Stomach (tissue), 4 donors: ENCODE measurements around the gene WDPCP.

ENCODE experiments used
- CTCF ChIP-seq, 7 experiments: fragments of 450-650 bp in 4 of 7; fragments of 200-600 bp in 3 of 7; sonication (generic) in 3 of 7; IDR thresholded peaks; one replicate each; pipeline ENCODE4 v1.5.1; 2016 to 2019; ENCODE audit warnings: antibody characterized with exemption in 7 of 7, control low read depth in 2 of 7, mild to moderate bottlenecking in 1 of 7
- POLR2A ChIP-seq, 4 donors: fragments of 450-650 bp; IDR thresholded peaks; one replicate each; pipeline ENCODE4 v1.6.1; 2016; ENCODE audit warnings: antibody characterized with exemption in 4 of 4, control low read depth in 2 of 4, mild to moderate bottlenecking in 1 of 4, moderate library complexity in 1 of 4
- POLR2AphosphoS5 ChIP-seq, 3 donors: sonication (generic); formaldehyde crosslinking; IDR thresholded peaks; one replicate each; pipeline ENCODE4 v1.6.1; 2016; ENCODE audit warnings: antibody characterized with exemption in 3 of 3

GRCh38 chr2:63588385-63589147 is at the start of gene WDPCP, which contains the start of gene MDH1:
- peak; percentile 73 to 93 (median 90) for TF ChIP-seq POLR2AphosphoS5 (IDR thresholded peaks at IDR 0.05)
- no peak for TF ChIP-seq CTCF (IDR thresholded peaks at IDR 0.05)
- TF ChIP-seq POLR2A (IDR thresholded peaks at IDR 0.05) = peak in 1 of 4 donors; percentile 36
